Measurements from ENCODE around the gene DNAI7. TPM values are rescaled to one million over a fixed set of nuclear protein-coding genes. Genes with fewer than 3 reads are reported as not detected.

Gene DNAI7
- total RNA-seq, 1 experiment from 2014 or later = 0.52 TPM

- TF ChIP-seq, protein P1, sequence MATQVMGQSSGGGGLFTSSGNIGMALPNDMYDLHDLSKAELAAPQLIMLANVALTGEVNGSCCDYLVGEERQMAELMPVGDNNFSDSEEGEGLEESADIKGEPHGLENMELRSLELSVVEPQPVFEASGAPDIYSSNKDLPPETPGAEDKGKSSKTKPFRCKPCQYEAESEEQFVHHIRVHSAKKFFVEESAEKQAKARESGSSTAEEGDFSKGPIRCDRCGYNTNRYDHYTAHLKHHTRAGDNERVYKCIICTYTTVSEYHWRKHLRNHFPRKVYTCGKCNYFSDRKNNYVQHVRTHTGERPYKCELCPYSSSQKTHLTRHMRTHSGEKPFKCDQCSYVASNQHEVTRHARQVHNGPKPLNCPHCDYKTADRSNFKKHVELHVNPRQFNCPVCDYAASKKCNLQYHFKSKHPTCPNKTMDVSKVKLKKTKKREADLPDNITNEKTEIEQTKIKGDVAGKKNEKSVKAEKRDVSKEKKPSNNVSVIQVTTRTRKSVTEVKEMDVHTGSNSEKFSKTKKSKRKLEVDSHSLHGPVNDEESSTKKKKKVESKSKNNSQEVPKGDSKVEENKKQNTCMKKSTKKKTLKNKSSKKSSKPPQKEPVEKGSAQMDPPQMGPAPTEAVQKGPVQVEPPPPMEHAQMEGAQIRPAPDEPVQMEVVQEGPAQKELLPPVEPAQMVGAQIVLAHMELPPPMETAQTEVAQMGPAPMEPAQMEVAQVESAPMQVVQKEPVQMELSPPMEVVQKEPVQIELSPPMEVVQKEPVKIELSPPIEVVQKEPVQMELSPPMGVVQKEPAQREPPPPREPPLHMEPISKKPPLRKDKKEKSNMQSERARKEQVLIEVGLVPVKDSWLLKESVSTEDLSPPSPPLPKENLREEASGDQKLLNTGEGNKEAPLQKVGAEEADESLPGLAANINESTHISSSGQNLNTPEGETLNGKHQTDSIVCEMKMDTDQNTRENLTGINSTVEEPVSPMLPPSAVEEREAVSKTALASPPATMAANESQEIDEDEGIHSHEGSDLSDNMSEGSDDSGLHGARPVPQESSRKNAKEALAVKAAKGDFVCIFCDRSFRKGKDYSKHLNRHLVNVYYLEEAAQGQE (IDR thresholded peaks at IDR 0.05; ENCODE audit: low read depth) = no peak
Measured at GRCh38 chr12:25072906-25073650, 121.9 kb downstream of the DNAI7 start (continued).

GRCh38 chr12:25071366-25071765 lies 123.6 kb downstream of the DNAI7 start:
- no peaks in the 10 kb centered on the region for H3K9me3 ChIP-seq (ENCODE audit: control insufficient read depth in 1 of 2, insufficient read depth in 1 of 2, low read depth in 1 of 2, low read length in 2 of 2)
- no peak overlapping the region for H3K27ac ChIP-seq (ENCODE audit: low read depth, low read length)
- no peak overlapping the region for H3K9ac ChIP-seq (ENCODE audit: low read length)
- H4K20me1 ChIP-seq (ENCODE audit: insufficient read depth) = no peaks in the 10 kb centered on the region
- H3K36me3 ChIP-seq (ENCODE audit: control insufficient read depth in 1 of 2, insufficient read depth in 2 of 2, low read length in 2 of 2) = no peaks in the 10 kb centered on the region
- H3K4me3 ChIP-seq (replicated peaks in 1 of 2; ENCODE audit: low read depth in 1 of 2, low read length in 2 of 2) = no peak overlapping the region
- no peak for ATAC-seq
- no peak overlapping the region for H3K4me2 ChIP-seq (ENCODE audit: low read length)
- intact Hi-C loops (cut with micrococcal nuclease) = no loop called here
- H2AFZ ChIP-seq (ENCODE audit: low read depth, low read length, poor library complexity, severe bottlenecking) = no peak overlapping the region
- ChIA-PET RAD21 (ENCODE audit: low non-redundant PET in 1 of 2, low total read pairs in 2 of 2, uncharacterized antibody in 2 of 2, unreplicated experiment in 2 of 2) (no interaction called here), CTCF (no interaction called here), POLR2A (interaction anchor here (0.5 to 0.7 kb wide), 2 partner anchors 12 to 173 kb away, joined by 3 to 4 read pairs; no protein-coding TSS in a partner anchor)
- TF ChIP-seq RAD21 (IDR thresholded peaks at IDR 0.05; ENCODE audit: low read depth) = no peak
- no peak for TF ChIP-seq CTCF (IDR thresholded peaks at IDR 0.05 in 2 of 3, conservative IDR thresholded peaks at IDR 0.05 in 1 of 3; ENCODE audit: borderline replicate concordance in 1 of 3, insufficient read depth in 1 of 3, low read depth in 2 of 3, low read length in 2 of 3)
- TF ChIP-seq SP1 (IDR thresholded peaks at IDR 0.05; ENCODE audit: low read depth) = no peak
- no peak for TF ChIP-seq ZNF274 (IDR thresholded peaks at IDR 0.05; ENCODE audit: low read depth, low read length)
- no peak for TF ChIP-seq EZH2 (IDR thresholded peaks at IDR 0.05)
- no peak for TF ChIP-seq SIN3A (IDR thresholded peaks at IDR 0.05; ENCODE audit: low read depth)
- TF ChIP-seq TCF7L2 (IDR thresholded peaks at IDR 0.05; ENCODE audit: borderline replicate concordance, extremely low read depth, insufficient read depth, insufficient read length) = no peak
- TF ChIP-seq, protein P2, sequence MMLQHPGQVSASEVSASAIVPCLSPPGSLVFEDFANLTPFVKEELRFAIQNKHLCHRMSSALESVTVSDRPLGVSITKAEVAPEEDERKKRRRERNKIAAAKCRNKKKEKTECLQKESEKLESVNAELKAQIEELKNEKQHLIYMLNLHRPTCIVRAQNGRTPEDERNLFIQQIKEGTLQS (IDR thresholded peaks at IDR 0.05) = no peak
- no peak for TF ChIP-seq POLR2AphosphoS5 (IDR thresholded peaks at IDR 0.05; ENCODE audit: low read depth, low read length)
- no peak for TF ChIP-seq ZFX (IDR thresholded peaks at IDR 0.05)
- no peak for TF ChIP-seq EGR1 (IDR thresholded peaks at IDR 0.05; ENCODE audit: low read depth)
- H3K79me2 ChIP-seq (ENCODE audit: insufficient read depth, low read length) = no peaks in the 10 kb centered on the region
- no peak for DNase-seq (ENCODE audit: low read depth, low spot score)
- H3K4me1 ChIP-seq (ENCODE audit: control insufficient read depth in 1 of 2, insufficient read depth in 2 of 2, low read length in 2 of 2) = no peaks in the 10 kb centered on the region
- H3K27me3 ChIP-seq (ENCODE audit: insufficient read depth, low read length) = no peaks in the 10 kb centered on the region
- no TSS peak for BruUV-seq (replicated peaks)
- no peaks in the 10 kb centered on the region for H3K9me2 ChIP-seq (ENCODE audit: insufficient read depth)

Data from HCT116 (cell line).